NCI-H1436 (cell line): ENCODE data around the gene C2CD4B.

Experiments
- DNase-seq: peaks from one replicate; lab custom pipeline; 2025; lab: John Stamatoyannopoulos, UW

Gene C2CD4B

GRCh38 chr15:62119227-62119864 lies 45.7 kb downstream of the C2CD4B start:
- no peak for DNase-seq

GRCh38 chr15:62118520-62119226 lies 46.4 kb downstream of the C2CD4B start:
- no peak for DNase-seq

- DNase-seq: no peak
These were observed 49.2 kb downstream of the C2CD4B start for GRCh38 chr15:62115847-62116246.
